Stomach smooth muscle (tissue), 2 donors: ENCODE data around the gene IKZF2.

Experiments used
- H3K27ac ChIP-seq: one replicate; pipeline ENCODE4 v1.7.0; 2013; ENCODE audit warnings: mild to moderate bottlenecking, low read length, inconsistent platforms
- H3K27me3 ChIP-seq, 2 donors: one replicate each; pipeline ENCODE4 v1.7.0; 2013; ENCODE audit warnings: low read length in 2 of 2; ENCODE audit not compliant: insufficient read depth in 2 of 2, control insufficient read depth in 1 of 2
- H3K36me3 ChIP-seq, 2 donors: one replicate each; pipeline ENCODE4 v1.7.0; 2013; ENCODE audit warnings: low read length in 2 of 2; ENCODE audit not compliant: control insufficient read depth in 2 of 2, insufficient read depth in 2 of 2
- H3K4me1 ChIP-seq: one replicate; pipeline ENCODE4 v1.7.0; 2013; ENCODE audit warnings: low read length; ENCODE audit not compliant: control insufficient read depth, insufficient read depth
- H3K4me3 ChIP-seq, 2 donors: one replicate each; pipeline ENCODE4 v1.7.0; 2013; ENCODE audit warnings: low read length in 2 of 2
- H3K9ac ChIP-seq, 2 donors: one replicate each; pipeline ENCODE4 v1.7.0; 2013; ENCODE audit warnings: low read length in 2 of 2, mild to moderate bottlenecking in 1 of 2
- H3K9me3 ChIP-seq, 2 donors: one replicate each; pipeline ENCODE4 v1.7.0; 2013; ENCODE audit warnings: low read length in 2 of 2; ENCODE audit not compliant: control insufficient read depth in 2 of 2
- donor health status: healthy.
- donor health status: Pancreatic carcinoma.

IKZF2 gene

DNA sequence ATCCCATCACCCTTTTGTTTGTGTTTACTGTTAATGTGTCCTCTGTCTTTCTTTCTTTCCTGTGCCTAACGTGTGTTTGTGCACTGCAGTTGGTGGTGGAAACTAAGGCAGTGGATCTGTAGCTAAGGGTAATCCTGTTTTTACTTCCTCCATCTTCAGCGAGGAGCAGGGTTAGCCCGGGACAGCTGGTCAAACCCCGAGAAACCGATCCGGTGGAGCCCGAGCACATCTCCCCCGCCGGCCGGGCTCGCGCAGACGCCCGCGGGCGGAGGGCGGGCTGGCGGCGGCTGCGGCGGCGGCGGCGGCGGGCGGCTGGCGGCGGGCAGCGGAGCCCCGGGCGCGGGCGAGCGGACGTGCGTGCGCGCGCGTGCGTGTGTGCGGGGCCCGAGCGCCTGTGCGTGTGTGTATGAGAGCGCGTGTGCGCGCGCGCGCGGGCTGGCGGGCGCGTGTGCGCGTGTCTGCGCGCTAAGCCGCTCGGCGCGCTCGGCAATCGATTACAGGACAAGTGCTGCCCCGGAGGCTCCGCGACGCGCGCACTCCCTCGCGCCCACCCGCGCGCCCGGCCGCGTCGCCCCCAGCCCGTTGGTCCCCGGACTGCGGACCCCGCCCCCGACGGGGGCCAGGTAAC, at the start of gene IKZF2:
Gene IKZF2 (minus strand): TSS at position 176 of the 628 bp plus-strand sequence. CDS start 2,983 bp downstream, outside the sequence.
- Histone ChIP-seq H3K36me3 (no peaks in the 10 kb centered on the region), H3K4me3 (peak within 1 kb of the TSS; percentile 72 to 88), H3K9me3 (no peaks in the 10 kb centered on the region), H3K9ac (peak within 1 kb of the TSS; percentile 76 to 78), H3K27me3 (no peaks in the 10 kb centered on the region), H3K27ac (peak within 1 kb of the TSS; percentile 80), H3K4me1 (no peaks in the 10 kb centered on the region)

DNA sequence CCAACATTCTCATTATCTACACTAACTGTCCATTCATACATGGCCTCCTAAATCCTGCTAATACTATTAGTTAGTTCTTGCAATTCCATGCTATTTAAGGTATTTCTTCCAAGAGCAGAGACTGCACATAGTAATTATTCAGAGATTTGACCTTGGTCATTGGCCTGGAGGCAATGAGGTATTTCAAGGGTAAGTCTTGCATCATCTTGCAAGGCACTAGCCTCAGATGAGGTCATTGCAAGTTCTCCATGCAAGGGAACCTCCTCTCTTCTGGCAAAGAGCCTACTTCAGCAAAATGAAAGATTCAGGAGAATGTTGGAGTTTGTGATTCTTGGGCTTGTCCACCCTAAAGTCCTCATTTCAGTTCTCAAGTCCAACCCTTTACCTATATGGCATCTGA, 48.5 kb upstream of the IKZF2 start:
- Histone ChIP-seq H3K36me3 (no peaks in the 10 kb centered on the region), H3K9me3 (no peaks in the 10 kb centered on the region), H3K9ac (no peak overlapping the region), H3K27ac (no peak overlapping the region), H3K27me3 (no peaks in the 10 kb centered on the region), H3K4me3 (no peak overlapping the region), H3K4me1 (no peaks in the 10 kb centered on the region)

- Histone ChIP-seq H3K9me3 (peaks cover 0 to 2% of the 10 kb centered on the region in 2 donors), H3K27me3 (no peaks in the 10 kb centered on the region), H3K4me1 (no peaks in the 10 kb centered on the region), H3K36me3 (no peaks in the 10 kb centered on the region), H3K27ac (no peak overlapping the region), H3K4me3 (no peak overlapping the region), H3K9ac (no peak overlapping the region)
These were observed 37.8 kb upstream of the IKZF2 start for GRCh38 chr2:213189001-213189899.

GRCh38 chr2:213188533-213188867, 37.1 kb upstream of the IKZF2 start:
- Histone ChIP-seq H3K27ac (no peak overlapping the region), H3K4me1 (no peaks in the 10 kb centered on the region), H3K9ac (no peak overlapping the region), H3K27me3 (no peaks in the 10 kb centered on the region), H3K9me3 (peaks cover 0 to 2% of the 10 kb centered on the region in 2 donors), H3K4me3 (no peak overlapping the region), H3K36me3 (no peaks in the 10 kb centered on the region)

DNA sequence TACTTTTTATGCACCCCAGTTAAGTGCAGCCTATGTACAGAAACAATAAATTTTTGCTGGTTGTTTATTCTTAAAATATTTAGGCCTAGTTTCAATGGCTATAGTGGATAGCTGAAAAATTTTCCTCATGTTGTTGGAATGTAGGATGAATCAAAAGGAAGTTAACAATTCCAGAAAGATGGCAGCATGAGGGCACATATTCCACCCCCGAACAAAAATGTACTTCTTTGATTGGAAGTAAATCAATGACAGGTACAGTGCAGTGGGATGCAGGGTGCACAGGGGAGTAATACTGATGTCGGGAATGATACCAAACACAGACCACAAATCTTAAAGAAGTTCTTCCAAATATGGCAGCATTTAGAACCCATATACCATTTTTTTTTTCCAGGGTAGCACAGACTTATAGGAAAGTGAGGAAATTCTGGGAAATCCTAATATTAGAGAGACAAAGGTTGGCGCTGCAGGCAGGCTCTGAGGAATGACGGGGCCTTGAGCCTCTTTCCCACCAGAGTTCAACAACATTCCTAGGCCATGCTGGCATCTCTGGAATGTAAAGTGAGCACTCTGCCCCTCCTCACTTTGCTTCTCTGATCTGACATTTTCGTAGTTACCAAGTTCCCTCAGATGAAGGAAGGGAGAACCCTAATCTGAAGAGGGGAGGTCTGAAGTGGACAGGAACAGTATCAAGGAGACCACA, 36.6 kb upstream of the IKZF2 start:
- Histone ChIP-seq H3K4me3 (no peak overlapping the region), H3K27ac (no peak overlapping the region), H3K27me3 (no peaks in the 10 kb centered on the region), H3K9me3 (peaks cover 0 to 2% of the 10 kb centered on the region in 2 donors), H3K4me1 (no peaks in the 10 kb centered on the region), H3K9ac (no peak overlapping the region), H3K36me3 (no peaks in the 10 kb centered on the region)

GRCh38 chr2:213187386-213187785, 36.0 kb upstream of the IKZF2 start:
- no peaks in the 10 kb centered on the region for H3K36me3 ChIP-seq
- no peak overlapping the region for H3K4me3 ChIP-seq
- no peak overlapping the region for H3K9ac ChIP-seq
- peaks cover 0 to 2% of the 10 kb centered on the region in 2 donors for H3K9me3 ChIP-seq
- no peak overlapping the region for H3K27ac ChIP-seq
- H3K4me1 ChIP-seq: no peaks in the 10 kb centered on the region
- H3K27me3 ChIP-seq: no peaks in the 10 kb centered on the region

DNA sequence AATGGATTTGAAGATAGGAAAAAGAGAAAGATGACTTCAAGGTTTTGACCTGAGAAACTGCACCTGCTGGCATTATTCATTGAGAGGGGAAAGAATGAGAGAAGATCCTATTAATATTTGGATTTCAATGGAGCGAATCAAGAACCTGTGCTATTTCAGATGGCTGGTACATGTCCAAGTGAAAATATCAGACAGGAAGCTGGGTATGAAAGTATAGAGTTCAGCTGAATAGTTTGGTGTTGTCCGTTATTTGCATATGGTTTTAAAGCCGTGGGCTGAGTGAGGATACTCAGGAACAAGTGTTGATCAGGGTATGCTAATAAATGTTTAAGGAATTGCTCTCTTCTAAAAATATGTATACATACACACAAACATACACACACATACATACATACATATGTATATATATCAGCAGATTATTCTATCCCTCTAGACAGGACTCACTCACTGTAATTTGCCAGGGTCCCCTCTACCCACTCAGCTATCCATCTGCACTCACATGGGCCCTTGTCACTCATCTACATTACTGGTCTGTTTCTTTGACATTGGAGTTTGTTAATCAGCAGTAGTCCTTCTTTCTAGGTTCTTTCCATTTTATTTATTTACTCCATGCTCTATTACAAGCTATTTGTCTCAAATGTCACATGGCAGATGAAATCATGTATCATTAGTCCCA, 33.9 kb upstream of the IKZF2 start:
- Histone ChIP-seq H3K9ac (no peak overlapping the region), H3K4me1 (no peaks in the 10 kb centered on the region), H3K27ac (no peak overlapping the region), H3K27me3 (no peaks in the 10 kb centered on the region), H3K4me3 (no peak overlapping the region), H3K9me3 (no peaks in the 10 kb centered on the region), H3K36me3 (no peaks in the 10 kb centered on the region)

- Histone ChIP-seq H3K9ac (no peak overlapping the region), H3K4me1 (no peaks in the 10 kb centered on the region), H3K4me3 (no peak overlapping the region), H3K9me3 (no peaks in the 10 kb centered on the region), H3K36me3 (no peaks in the 10 kb centered on the region), H3K27me3 (no peaks in the 10 kb centered on the region), H3K27ac (no peak overlapping the region)
These were observed 30.3 kb upstream of the IKZF2 start for GRCh38 chr2:213181712-213182111.

DNA sequence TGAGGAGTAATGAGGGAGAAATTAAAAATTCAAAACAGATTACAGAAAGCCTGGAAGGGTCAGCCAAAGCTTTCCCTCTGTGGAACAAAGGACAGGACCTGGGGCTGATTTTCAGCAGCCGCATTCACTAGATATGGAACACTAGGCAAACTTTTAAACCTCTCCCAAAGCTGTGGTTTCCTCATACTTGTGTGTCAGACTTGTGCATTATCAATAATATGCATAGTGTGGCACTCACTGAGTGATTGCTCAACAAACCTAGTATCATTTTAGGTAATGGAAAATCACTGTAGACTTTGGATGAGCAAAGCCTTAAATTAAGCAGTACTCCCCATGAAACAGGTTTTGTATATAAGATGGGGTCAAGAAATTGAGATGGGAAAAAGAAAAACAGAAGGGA, 26.3 kb upstream of the IKZF2 start:
- H3K36me3 ChIP-seq: no peaks in the 10 kb centered on the region
- H3K27me3 ChIP-seq: no peaks in the 10 kb centered on the region
- H3K9ac ChIP-seq: no peak overlapping the region
- H3K9me3 ChIP-seq: no peaks in the 10 kb centered on the region
- no peak overlapping the region for H3K27ac ChIP-seq
- H3K4me1 ChIP-seq: no peaks in the 10 kb centered on the region
- no peak overlapping the region for H3K4me3 ChIP-seq

DNA sequence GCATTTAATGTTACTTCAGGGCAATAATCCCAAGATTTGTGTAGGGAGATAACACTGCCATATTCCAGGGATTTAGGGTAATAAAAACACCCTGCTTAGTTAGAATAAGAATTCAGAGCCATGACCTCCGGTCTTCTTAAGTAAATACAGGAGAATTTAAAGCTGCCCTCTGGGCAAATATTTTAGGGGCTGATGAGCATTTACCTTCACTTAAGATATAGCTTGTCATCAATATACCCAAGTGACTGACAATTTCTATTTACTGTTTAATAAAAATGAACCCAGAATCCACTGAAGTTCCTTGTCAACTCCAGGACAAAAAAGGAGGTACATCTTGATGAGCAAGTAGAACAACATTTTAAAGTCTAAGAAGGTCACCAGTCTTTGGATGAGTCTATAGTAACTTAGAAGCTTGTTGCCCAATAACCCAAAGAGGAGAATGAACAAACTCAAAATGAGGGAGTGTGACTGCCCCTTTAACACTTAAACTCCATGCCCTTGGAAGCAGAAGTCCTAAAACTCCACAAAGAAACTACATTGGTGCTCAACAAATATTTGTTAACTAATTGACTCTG, 24.3 kb upstream of the IKZF2 start:
- Histone ChIP-seq H3K27me3 (no peaks in the 10 kb centered on the region), H3K27ac (no peak overlapping the region), H3K4me1 (no peaks in the 10 kb centered on the region), H3K36me3 (no peaks in the 10 kb centered on the region), H3K4me3 (no peak overlapping the region), H3K9ac (no peak overlapping the region), H3K9me3 (no peaks in the 10 kb centered on the region)
